ENCODE data around the gene UQCRH.

GRCh38 chr1:46362158-46362557 lies 58.7 kb downstream of the UQCRH start:
- no peak for TF ChIP-seq MAX (IDR thresholded peaks at IDR 0.05)
- TF ChIP-seq CEBPB (IDR thresholded peaks at IDR 0.05; ENCODE audit: low read depth, low read length): no peak
- no peak for TF ChIP-seq HDAC6 (IDR thresholded peaks at IDR 0.05; ENCODE audit: low read depth, low read length)
- TF ChIP-seq CHD1 (IDR thresholded peaks at IDR 0.05; ENCODE audit: low read depth, low read length): no peak
- TF ChIP-seq CTCF (IDR thresholded peaks at IDR 0.05; ENCODE audit: control extremely low read depth in 1 of 3, insufficient read depth in 1 of 3, low read depth in 1 of 3, low read length in 3 of 3): no peak
- no peak for TF ChIP-seq YY1 (IDR thresholded peaks at IDR 0.05; ENCODE audit: low read depth, low read length)
- no peak for TF ChIP-seq ATF2 (IDR thresholded peaks at IDR 0.05; ENCODE audit: low read length)
- TF ChIP-seq RFX5 (IDR thresholded peaks at IDR 0.05; ENCODE audit: borderline replicate concordance, low read depth, low read length): no peak
- TF ChIP-seq RAD21 (IDR thresholded peaks at IDR 0.05 in 1 of 2, conservative IDR thresholded peaks at IDR 0.05 in 1 of 2; ENCODE audit: low read depth in 2 of 2, low read length in 2 of 2): no peak
- TF ChIP-seq SP1 (IDR thresholded peaks at IDR 0.05; ENCODE audit: low read depth, low read length): no peak
- TF ChIP-seq TEAD4 (IDR thresholded peaks at IDR 0.05; ENCODE audit: low read depth, low read length): no peak
